Measurements from ENCODE around the gene UROC1.

UROC1 gene

DNA sequence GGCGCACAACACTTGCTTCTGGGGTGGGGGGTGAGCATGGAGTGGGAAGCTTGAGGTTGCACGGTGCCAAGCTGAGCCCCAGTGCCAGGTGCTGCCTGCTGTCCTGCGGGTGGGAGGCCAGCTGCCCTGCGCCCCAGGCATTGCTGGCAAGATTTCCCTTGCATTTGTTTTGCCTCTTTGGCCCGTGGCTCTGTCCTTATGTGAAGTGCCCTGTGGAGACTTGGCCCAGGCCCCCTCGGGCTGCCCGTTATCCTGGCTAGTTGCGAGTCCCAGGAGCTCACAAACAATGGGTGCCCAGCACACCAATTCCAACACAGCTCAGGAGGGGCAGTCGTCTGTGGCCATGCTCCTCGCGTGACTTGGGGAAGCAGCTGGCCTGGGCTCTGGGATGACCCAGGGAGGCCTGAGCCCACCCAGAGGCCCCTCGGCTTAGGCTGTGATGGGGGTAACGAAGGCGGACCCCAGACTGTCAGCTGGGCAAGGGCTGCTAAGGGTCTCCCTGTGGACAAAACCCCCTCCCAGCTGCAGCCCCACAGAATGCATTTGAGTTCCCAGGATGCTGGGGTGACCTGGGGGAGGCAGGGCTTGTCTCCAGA is 35.2 kb upstream of the UROC1 start:
- H4K20me1 ChIP-seq (ENCODE audit: insufficient read depth, low read length, poor library complexity, severe bottlenecking): no peaks in the 10 kb centered on the region
- H3K9me2 ChIP-seq (replicated peaks; ENCODE audit: low read depth, low read length): no peaks in the 10 kb centered on the region
- no peaks in the 10 kb centered on the region for H3K9me3 ChIP-seq (ENCODE audit: insufficient read depth, low read depth, low read length)
- no peak overlapping the region for H2AFZ ChIP-seq (ENCODE audit: low read length)
- H3K4me3 ChIP-seq (ENCODE audit: low read length, poor library complexity, severe bottlenecking): no peak overlapping the region
- no peak overlapping the region for H3K4me2 ChIP-seq (ENCODE audit: low read depth, low read length, poor library complexity, severe bottlenecking)
- no peaks in the 10 kb centered on the region for H3K27me3 ChIP-seq (ENCODE audit: insufficient read depth, low read length, poor library complexity, severe bottlenecking)
- H3K36me3 ChIP-seq (ENCODE audit: insufficient read depth, low read length): no peaks in the 10 kb centered on the region
- no peaks in the 10 kb centered on the region for H3K79me2 ChIP-seq (ENCODE audit: insufficient read depth, low read length)
- H3F3A ChIP-seq (ENCODE audit: low read depth): no peaks in the 10 kb centered on the region
- TF ChIP-seq, protein P1, sequence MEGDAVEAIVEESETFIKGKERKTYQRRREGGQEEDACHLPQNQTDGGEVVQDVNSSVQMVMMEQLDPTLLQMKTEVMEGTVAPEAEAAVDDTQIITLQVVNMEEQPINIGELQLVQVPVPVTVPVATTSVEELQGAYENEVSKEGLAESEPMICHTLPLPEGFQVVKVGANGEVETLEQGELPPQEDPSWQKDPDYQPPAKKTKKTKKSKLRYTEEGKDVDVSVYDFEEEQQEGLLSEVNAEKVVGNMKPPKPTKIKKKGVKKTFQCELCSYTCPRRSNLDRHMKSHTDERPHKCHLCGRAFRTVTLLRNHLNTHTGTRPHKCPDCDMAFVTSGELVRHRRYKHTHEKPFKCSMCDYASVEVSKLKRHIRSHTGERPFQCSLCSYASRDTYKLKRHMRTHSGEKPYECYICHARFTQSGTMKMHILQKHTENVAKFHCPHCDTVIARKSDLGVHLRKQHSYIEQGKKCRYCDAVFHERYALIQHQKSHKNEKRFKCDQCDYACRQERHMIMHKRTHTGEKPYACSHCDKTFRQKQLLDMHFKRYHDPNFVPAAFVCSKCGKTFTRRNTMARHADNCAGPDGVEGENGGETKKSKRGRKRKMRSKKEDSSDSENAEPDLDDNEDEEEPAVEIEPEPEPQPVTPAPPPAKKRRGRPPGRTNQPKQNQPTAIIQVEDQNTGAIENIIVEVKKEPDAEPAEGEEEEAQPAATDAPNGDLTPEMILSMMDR (conservative IDR thresholded peaks at IDR 0.05; ENCODE audit: low read length): no peak
- TF ChIP-seq EZH2phosphoT487 (IDR thresholded peaks at IDR 0.05; ENCODE audit: borderline replicate concordance): no peak
- no peak overlapping the region for H3K9ac ChIP-seq (ENCODE audit: low read depth, low read length, poor library complexity, severe bottlenecking)
- peaks cover 25% of the 10 kb centered on the region for H3K4me1 ChIP-seq (ENCODE audit: insufficient read depth, low read length, poor library complexity, severe bottlenecking)

- Histone ChIP-seq H3K4me2 (ENCODE audit: low read depth, low read length, poor library complexity, severe bottlenecking) (no peak overlapping the region), H3K79me2 (ENCODE audit: insufficient read depth, low read length) (no peaks in the 10 kb centered on the region), H3K9ac (ENCODE audit: low read depth, low read length, poor library complexity, severe bottlenecking) (no peak overlapping the region), H3K36me3 (ENCODE audit: insufficient read depth, low read length) (no peaks in the 10 kb centered on the region), H2AFZ (ENCODE audit: low read length) (no peak overlapping the region), H3K27me3 (ENCODE audit: insufficient read depth, low read length, poor library complexity, severe bottlenecking) (no peaks in the 10 kb centered on the region), H3K4me1 (ENCODE audit: insufficient read depth, low read length, poor library complexity, severe bottlenecking) (peaks cover 25% of the 10 kb centered on the region), H3K9me2 (replicated peaks; ENCODE audit: low read depth, low read length) (no peaks in the 10 kb centered on the region), H3K4me3 (ENCODE audit: low read length, poor library complexity, severe bottlenecking) (no peak overlapping the region), H3K9me3 (ENCODE audit: insufficient read depth, low read depth, low read length) (no peaks in the 10 kb centered on the region), H3F3A (ENCODE audit: low read depth) (no peaks in the 10 kb centered on the region), H4K20me1 (ENCODE audit: insufficient read depth, low read length, poor library complexity, severe bottlenecking) (no peaks in the 10 kb centered on the region)
- TF ChIP-seq, protein P1 (conservative IDR thresholded peaks at IDR 0.05; ENCODE audit: low read length): no peak
- TF ChIP-seq EZH2phosphoT487 (IDR thresholded peaks at IDR 0.05; ENCODE audit: borderline replicate concordance): no peak
Observed at GRCh38 chr3:126551839-126552687, 34.5 kb upstream of the UROC1 start.

DNA sequence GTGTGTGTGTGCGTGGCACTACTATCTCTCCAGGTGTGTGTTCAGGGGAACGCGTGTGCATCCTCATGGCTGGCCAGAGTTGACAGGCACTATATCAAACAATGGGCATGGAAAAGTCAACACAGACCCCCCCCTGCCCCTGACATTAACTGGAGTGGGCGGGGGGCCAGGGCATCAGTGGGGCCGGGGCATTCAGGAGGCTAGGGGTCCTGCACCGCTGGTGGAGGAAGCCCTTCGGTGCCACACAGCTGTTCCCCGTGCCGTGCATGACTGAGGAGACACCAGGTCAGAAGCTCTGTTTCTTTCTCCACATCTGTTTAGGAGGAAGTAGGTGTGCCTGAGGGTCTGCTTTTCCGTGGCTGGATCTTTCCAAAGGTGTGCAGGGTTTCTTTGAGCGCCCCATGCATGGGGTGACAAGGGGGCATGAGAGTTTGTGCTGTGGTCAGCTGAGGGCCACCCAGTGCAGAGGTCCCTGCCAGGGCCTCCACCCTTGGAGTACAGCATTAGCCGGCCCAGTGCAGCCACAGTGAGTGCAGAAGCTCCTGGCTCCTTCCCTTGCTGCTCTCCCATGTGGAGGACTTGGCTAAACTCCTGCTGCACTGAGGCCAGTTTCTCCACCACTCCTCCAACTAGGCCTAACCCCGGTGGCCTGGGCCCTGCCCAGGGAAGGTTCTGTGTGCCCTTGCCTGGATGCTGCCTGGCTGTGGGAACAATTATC is 33.7 kb upstream of the UROC1 start:
- H3K79me2 ChIP-seq (ENCODE audit: insufficient read depth, low read length): no peaks in the 10 kb centered on the region
- H3K9ac ChIP-seq (ENCODE audit: low read depth, low read length, poor library complexity, severe bottlenecking): no peak overlapping the region
- H3K4me3 ChIP-seq (ENCODE audit: low read length, poor library complexity, severe bottlenecking): no peak overlapping the region
- no peaks in the 10 kb centered on the region for H4K20me1 ChIP-seq (ENCODE audit: insufficient read depth, low read length, poor library complexity, severe bottlenecking)
- TF ChIP-seq, protein P1 (conservative IDR thresholded peaks at IDR 0.05; ENCODE audit: low read length): no peak
- TF ChIP-seq EZH2phosphoT487 (IDR thresholded peaks at IDR 0.05; ENCODE audit: borderline replicate concordance): no peak
- H3K4me2 ChIP-seq (ENCODE audit: low read depth, low read length, poor library complexity, severe bottlenecking): no peak overlapping the region
- no peaks in the 10 kb centered on the region for H3F3A ChIP-seq (ENCODE audit: low read depth)
- H2AFZ ChIP-seq (ENCODE audit: low read length): no peak overlapping the region
- H3K27me3 ChIP-seq (ENCODE audit: insufficient read depth, low read length, poor library complexity, severe bottlenecking): no peaks in the 10 kb centered on the region
- H3K36me3 ChIP-seq (ENCODE audit: insufficient read depth, low read length): no peaks in the 10 kb centered on the region
- H3K9me3 ChIP-seq (ENCODE audit: insufficient read depth, low read depth, low read length): no peaks in the 10 kb centered on the region
- peaks cover 25% of the 10 kb centered on the region for H3K4me1 ChIP-seq (ENCODE audit: insufficient read depth, low read length, poor library complexity, severe bottlenecking)
- H3K9me2 ChIP-seq (replicated peaks; ENCODE audit: low read depth, low read length): no peaks in the 10 kb centered on the region

All from Loucy (cell line).